ENCODE measurements around the gene GAL3ST3.
A peak's percentile ranks its signal among the peaks of the same experiment; 100 is the strongest.

The GAL3ST3 gene

DNA sequence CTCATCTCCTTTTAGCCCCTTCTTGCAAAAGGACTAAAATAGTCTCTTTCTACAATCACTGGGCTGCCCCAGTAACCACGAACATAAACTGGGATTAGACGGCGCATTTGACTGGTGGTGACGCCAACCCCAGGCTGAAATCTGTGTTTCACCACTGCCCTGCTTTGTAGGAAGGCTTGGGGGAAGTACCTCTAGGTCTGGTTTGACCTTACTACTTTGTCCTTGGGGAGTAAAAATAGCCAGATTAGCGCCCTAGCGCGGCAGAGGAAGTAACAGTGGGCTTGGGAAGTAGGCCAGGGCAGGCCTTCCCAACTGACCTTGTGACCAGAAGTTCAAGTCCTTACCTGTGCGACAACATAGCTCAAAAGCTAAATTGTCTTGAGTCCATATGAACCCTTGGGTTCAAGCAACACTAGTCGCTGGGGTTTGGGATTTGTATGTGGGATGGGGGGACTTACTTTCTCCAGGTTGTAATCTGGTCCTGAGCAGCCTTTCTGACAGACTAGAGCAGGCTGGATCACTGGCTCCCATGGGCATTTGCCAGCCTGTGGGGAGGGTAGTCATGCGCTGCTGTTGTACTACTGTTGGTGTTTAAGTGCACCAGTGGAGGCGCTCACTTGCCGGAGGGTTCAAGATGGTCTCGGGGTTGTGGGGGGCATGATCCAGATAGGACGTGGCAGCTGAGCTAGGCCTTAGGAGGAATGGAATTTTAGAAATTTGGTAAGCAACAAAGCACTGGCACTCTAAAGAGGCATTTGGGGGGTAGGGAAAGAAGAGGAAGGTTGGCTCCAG, 20.2 kb upstream of the GAL3ST3 start:
- TF ChIP-seq CTCF (IDR thresholded peaks at IDR 0.05; ENCODE audit: extremely low read depth, missing control alignments) = no peak
- DNase-seq (ENCODE audit: low spot score) = peak; percentile 74

- peak; percentile 86 for TF ChIP-seq CTCF (IDR thresholded peaks at IDR 0.05; ENCODE audit: extremely low read depth, missing control alignments)
- peak; percentile 72 for DNase-seq (ENCODE audit: low spot score)
Observed at GRCh38 chr11:66068154-66068821, 19.3 kb upstream of the GAL3ST3 start.

GRCh38 chr11:66067640-66068039, 18.7 kb upstream of the GAL3ST3 start:
- TF ChIP-seq CTCF (IDR thresholded peaks at IDR 0.05; ENCODE audit: extremely low read depth, missing control alignments) = no peak
- no peak for DNase-seq (ENCODE audit: low spot score)

- TF ChIP-seq CTCF (IDR thresholded peaks at IDR 0.05; ENCODE audit: extremely low read depth, missing control alignments) = no peak
- no peak for DNase-seq (ENCODE audit: low spot score)
Observed at GRCh38 chr11:66066751-66067150, 17.8 kb upstream of the GAL3ST3 start.

GRCh38 chr11:66064571-66064970, 15.6 kb upstream of the GAL3ST3 start:
- TF ChIP-seq CTCF (IDR thresholded peaks at IDR 0.05; ENCODE audit: extremely low read depth, missing control alignments) = no peak
- no peak for DNase-seq (ENCODE audit: low spot score)

DNA sequence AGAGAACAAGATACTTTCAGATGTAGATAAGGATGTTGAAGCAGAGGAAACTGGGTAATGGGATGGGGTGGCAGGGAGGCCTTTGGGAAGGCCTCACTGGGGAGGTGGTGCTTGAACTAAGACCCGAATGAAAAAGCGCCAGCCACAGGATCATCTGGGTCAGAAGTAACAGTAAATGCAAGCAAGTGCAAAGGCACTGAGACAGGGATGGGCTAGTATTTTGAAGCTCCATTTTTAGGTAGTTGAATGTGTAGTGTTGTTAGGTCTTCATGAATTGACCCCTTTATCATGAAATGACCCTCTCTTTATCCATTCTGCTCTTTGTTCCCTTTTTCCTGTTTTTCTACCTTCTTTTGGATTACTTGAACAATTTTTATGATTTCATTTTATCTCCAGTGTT, 14.9 kb upstream of the GAL3ST3 start:
- TF ChIP-seq CTCF (IDR thresholded peaks at IDR 0.05; ENCODE audit: extremely low read depth, missing control alignments) = no peak
- DNase-seq (ENCODE audit: low spot score) = no peak

- no peak for DNase-seq (ENCODE audit: low spot score)
- no peak for TF ChIP-seq CTCF (IDR thresholded peaks at IDR 0.05; ENCODE audit: extremely low read depth, missing control alignments)
Observed at GRCh38 chr11:66062408-66062807, 13.4 kb upstream of the GAL3ST3 start.

Data from GM20000 (cell line).